ENCODE measurements around the gene LECT2. TPM values are rescaled to one million over a fixed set of nuclear protein-coding genes. Genes with fewer than 3 reads are reported as not detected.
A peak's percentile ranks its signal among the peaks of the same experiment; 100 is the strongest.

LECT2 gene
- total RNA-seq, 1 donor from 2014 or later = not detected

- Mint-ChIP-seq H3K9me3 (no peaks in the 10 kb centered on the region), H3K36me3 (no peaks in the 10 kb centered on the region), H3K27me3 (ENCODE audit: insufficient read depth, low read depth) (peaks cover 8% of the 10 kb centered on the region), H3K27ac (no peak overlapping the region), H3K4me3 (no peak overlapping the region), H3K4me1 (peaks cover 9% of the 10 kb centered on the region)
- no peaks in the 10 kb centered on the region for H3F3A ChIP-seq (ENCODE audit: low read depth)
- no peak overlapping the region for H2AFZ ChIP-seq (replicated peaks)
- no peaks in the 10 kb centered on the region for H3K9me3 ChIP-seq (ENCODE audit: low read depth)
- H3K27ac ChIP-seq = no peak overlapping the region
- H3K79me2 ChIP-seq (ENCODE audit: low read depth) = no peaks in the 10 kb centered on the region
- H4K20me1 ChIP-seq (ENCODE audit: low read depth) = no peaks in the 10 kb centered on the region
- H3K4me1 ChIP-seq = peaks cover 5% of the 10 kb centered on the region
- no peak for DNase-seq (ENCODE audit: low spot score)
- peaks cover 5% of the 10 kb centered on the region for H3K27me3 ChIP-seq
- H3K36me3 ChIP-seq = no peaks in the 10 kb centered on the region
- H3K4me2 ChIP-seq = no peak overlapping the region
- H3K9ac ChIP-seq = no peak overlapping the region
- no peak overlapping the region for H3K4me3 ChIP-seq
- TF ChIP-seq, protein P1, sequence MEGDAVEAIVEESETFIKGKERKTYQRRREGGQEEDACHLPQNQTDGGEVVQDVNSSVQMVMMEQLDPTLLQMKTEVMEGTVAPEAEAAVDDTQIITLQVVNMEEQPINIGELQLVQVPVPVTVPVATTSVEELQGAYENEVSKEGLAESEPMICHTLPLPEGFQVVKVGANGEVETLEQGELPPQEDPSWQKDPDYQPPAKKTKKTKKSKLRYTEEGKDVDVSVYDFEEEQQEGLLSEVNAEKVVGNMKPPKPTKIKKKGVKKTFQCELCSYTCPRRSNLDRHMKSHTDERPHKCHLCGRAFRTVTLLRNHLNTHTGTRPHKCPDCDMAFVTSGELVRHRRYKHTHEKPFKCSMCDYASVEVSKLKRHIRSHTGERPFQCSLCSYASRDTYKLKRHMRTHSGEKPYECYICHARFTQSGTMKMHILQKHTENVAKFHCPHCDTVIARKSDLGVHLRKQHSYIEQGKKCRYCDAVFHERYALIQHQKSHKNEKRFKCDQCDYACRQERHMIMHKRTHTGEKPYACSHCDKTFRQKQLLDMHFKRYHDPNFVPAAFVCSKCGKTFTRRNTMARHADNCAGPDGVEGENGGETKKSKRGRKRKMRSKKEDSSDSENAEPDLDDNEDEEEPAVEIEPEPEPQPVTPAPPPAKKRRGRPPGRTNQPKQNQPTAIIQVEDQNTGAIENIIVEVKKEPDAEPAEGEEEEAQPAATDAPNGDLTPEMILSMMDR (IDR thresholded peaks at IDR 0.05) = no peak
- TF ChIP-seq EZH2 (IDR thresholded peaks at IDR 0.05) (no peak), EZH2phosphoT487 (IDR thresholded peaks at IDR 0.05) (no peak)
Measured at GRCh38 chr5:135978212-135978631, 23.4 kb upstream of the LECT2 start.

GRCh38 chr5:135977375-135977928, 22.7 kb upstream of the LECT2 start:
- H3K36me3 Mint-ChIP-seq = no peaks in the 10 kb centered on the region

GRCh38 chr5:135976216-135976615, 21.4 kb upstream of the LECT2 start:
- Histone ChIP-seq H3K79me2 (ENCODE audit: low read depth) (no peaks in the 10 kb centered on the region), H3K4me2 (no peak overlapping the region), H3K36me3 (no peaks in the 10 kb centered on the region), H2AFZ (replicated peaks) (no peak overlapping the region), H3K9me3 (ENCODE audit: low read depth) (no peaks in the 10 kb centered on the region), H3K4me3 (no peak overlapping the region), H3K9ac (no peak overlapping the region), H3K27me3 (peaks cover 5% of the 10 kb centered on the region), H3K4me1 (peaks cover 5% of the 10 kb centered on the region), H3K27ac (no peak overlapping the region), H4K20me1 (ENCODE audit: low read depth) (no peaks in the 10 kb centered on the region), H3F3A (ENCODE audit: low read depth) (no peaks in the 10 kb centered on the region)
- Mint-ChIP-seq H3K27me3 (ENCODE audit: insufficient read depth, low read depth) (peaks cover 8% of the 10 kb centered on the region), H3K9me3 (no peaks in the 10 kb centered on the region), H3K4me1 (peaks cover 9% of the 10 kb centered on the region), H3K4me3 (no peak overlapping the region), H3K27ac (no peak overlapping the region), H3K36me3 (no peaks in the 10 kb centered on the region)
- TF ChIP-seq, protein P1 (IDR thresholded peaks at IDR 0.05) = no peak
- TF ChIP-seq EZH2 (IDR thresholded peaks at IDR 0.05) (no peak), EZH2phosphoT487 (IDR thresholded peaks at IDR 0.05) (no peak)
- no peak for DNase-seq (ENCODE audit: low spot score)

More at GRCh38 chr5:135977375-135977928, 22.7 kb upstream of the LECT2 start:
- H3K4me1 ChIP-seq = peaks cover 5% of the 10 kb centered on the region
- H3K4me3 ChIP-seq = no peak overlapping the region
- no peaks in the 10 kb centered on the region for H3F3A ChIP-seq (ENCODE audit: low read depth)
- H3K27ac ChIP-seq = no peak overlapping the region
- H3K27me3 ChIP-seq = peaks cover 5% of the 10 kb centered on the region
- no peak overlapping the region for H3K27ac Mint-ChIP-seq
- H3K27me3 Mint-ChIP-seq (ENCODE audit: insufficient read depth, low read depth) = peaks cover 8% of the 10 kb centered on the region
- H3K9ac ChIP-seq = no peak overlapping the region
- no peak overlapping the region for H3K4me2 ChIP-seq
- H2AFZ ChIP-seq (replicated peaks) = no peak overlapping the region
- no peaks in the 10 kb centered on the region for H3K9me3 ChIP-seq (ENCODE audit: low read depth)
- no peak overlapping the region for H3K4me3 Mint-ChIP-seq
- no peaks in the 10 kb centered on the region for H3K36me3 ChIP-seq
- H3K4me1 Mint-ChIP-seq = peaks cover 9% of the 10 kb centered on the region
- H3K79me2 ChIP-seq (ENCODE audit: low read depth) = no peaks in the 10 kb centered on the region
- TF ChIP-seq EZH2phosphoT487 (IDR thresholded peaks at IDR 0.05) (no peak), EZH2 (IDR thresholded peaks at IDR 0.05) (no peak)
- TF ChIP-seq, protein P1 (IDR thresholded peaks at IDR 0.05) = peak; percentile 89
- peak; percentile 86 for DNase-seq (ENCODE audit: low spot score)
- no peaks in the 10 kb centered on the region for H3K9me3 Mint-ChIP-seq
- H4K20me1 ChIP-seq (ENCODE audit: low read depth) = no peaks in the 10 kb centered on the region

Data from neural progenitor cell (in vitro differentiated cells).